AG04450 (cell line): ENCODE results near the gene SLC16A6. TPM values are rescaled to one million over a fixed set of nuclear protein-coding genes. Genes with fewer than 3 reads are reported as not detected.
"Not testable (repeated sequence)": the region's sequence is repeated elsewhere in the genome, so short reads cannot be mapped to it uniquely, and the experiment has no call there.

Experiments used
- CTCF ChIA-PET: fragments of 300-600, 350-600 bp; formaldehyde crosslinking; extraction: SDS; loops from one replicate; lab custom pipeline; 2022; ENCODE audit warnings: antibody characterized with exemption, inconsistent platforms; lab: Charles Lee
- POLR2A ChIA-PET: fragments of 350-600 bp; formaldehyde crosslinking; extraction: SDS; loops from one replicate; lab custom pipeline; 2021; ENCODE audit warnings: antibody characterized with exemption, inconsistent platforms; lab: Yijun Ruan, JAX
- DNase-seq: peaks from one replicate; pipeline ENCODE4 v3.0.0-alpha.2; 2011; ENCODE audit warnings: low read depth, low spot score
- H3K27ac ChIP-seq: one replicate; pipeline ENCODE4 v1.5.1; 2012; ENCODE audit warnings: low read depth, low read length, control low read depth
- H3K27me3 ChIP-seq: one replicate; pipeline ENCODE4 v1.6.0; 2012; ENCODE audit warnings: low read length; ENCODE audit not compliant: control insufficient read depth, insufficient read depth
- H3K4me3 ChIP-seq: 2 replicates; pipeline ENCODE4 v1.5.1; 2011; ENCODE audit warnings: mild to moderate bottlenecking, low read depth, low read length, control low read depth
- H3K9me3 ChIP-seq: 2 replicates; pipeline ENCODE4 v1.5.1; 2012; ENCODE audit warnings: low read length; ENCODE audit not compliant: control insufficient read depth, insufficient read depth
- polyA minus RNA-seq: library from RNA; depleted of rRNA, polyadenylated mRNA; stranded (reverse); fragments of >200 nt; gene quantifications from 2 replicates; pipeline ENCODE4 v1.2.3, GENCODE V29; 2011; rRNA and poly(A)+ RNA removed
- polyA plus RNA-seq: library from polyadenylated mRNA; depleted of rRNA; stranded (reverse); fragments of >200 nt; gene quantifications from 2 replicates; pipeline ENCODE4 v1.2.3, GENCODE V29; 2011; rRNA removed
- TF ChIP-seq, protein P1 (sequence below): IDR thresholded peaks from 2 replicates; pipeline ENCODE4 v1.5.1; 2011; ENCODE audit warnings: low read depth, low read length, control low read depth, inconsistent platforms

The SLC16A6 gene, protein sequence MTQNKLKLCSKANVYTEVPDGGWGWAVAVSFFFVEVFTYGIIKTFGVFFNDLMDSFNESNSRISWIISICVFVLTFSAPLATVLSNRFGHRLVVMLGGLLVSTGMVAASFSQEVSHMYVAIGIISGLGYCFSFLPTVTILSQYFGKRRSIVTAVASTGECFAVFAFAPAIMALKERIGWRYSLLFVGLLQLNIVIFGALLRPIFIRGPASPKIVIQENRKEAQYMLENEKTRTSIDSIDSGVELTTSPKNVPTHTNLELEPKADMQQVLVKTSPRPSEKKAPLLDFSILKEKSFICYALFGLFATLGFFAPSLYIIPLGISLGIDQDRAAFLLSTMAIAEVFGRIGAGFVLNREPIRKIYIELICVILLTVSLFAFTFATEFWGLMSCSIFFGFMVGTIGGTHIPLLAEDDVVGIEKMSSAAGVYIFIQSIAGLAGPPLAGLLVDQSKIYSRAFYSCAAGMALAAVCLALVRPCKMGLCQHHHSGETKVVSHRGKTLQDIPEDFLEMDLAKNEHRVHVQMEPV
- polyA plus RNA-seq (1.2 TPM in 2 replicates), polyA minus RNA-seq (1.8 and 2.6 TPM in 2 replicates)

DNA sequence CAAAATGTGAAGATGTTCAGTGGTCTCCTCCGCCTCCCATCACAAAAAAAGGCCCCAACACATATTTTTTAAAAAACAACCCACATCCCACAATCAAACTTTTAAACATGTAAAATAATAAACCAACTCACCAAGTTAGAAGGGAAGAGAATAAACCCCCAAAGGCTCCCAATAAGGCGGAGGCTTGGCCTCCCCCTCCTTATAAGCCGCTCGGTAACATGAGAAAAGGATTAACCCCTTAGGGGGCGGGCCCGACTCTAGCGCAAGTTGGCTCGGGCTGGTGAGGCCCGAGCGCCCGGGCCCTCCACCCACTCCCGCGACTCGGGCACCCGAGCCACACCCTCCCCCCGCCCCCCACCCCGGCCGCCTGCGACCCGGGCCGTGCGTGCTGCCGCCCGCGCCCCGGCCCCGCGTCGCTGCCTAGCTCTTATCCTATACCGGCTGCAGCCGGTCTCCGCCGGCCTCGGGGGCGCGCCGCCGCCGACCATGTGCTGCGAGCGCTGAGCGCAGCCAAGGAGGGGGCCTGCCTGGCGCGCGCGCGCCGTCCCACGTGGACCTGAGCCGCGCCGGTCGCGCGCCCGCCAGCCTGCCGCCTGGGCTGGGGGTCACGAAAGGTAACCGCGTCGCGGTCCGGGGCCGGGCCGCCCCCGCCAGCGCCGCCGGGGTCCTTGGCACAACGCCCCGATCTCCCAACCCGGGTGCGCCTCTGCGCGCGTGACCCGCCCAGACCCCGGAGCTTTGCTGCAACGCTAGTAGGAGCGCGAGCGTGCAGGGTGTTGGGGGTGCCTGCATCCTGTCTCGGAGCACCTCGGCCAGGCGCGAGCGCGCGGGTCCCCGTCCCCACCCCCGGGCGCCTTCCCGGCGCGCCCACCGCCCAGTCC is at the start of gene SLC16A6, which contains the start of gene ARSG:
TSS of gene SLC16A6 (minus strand) at position 173 of the 881 bp plus-strand sequence. CDS start 12,807 bp downstream, outside the sequence.
TSS of gene ARSG (plus strand) at position 541 of the 881 bp plus-strand sequence. CDS start 15,999 bp downstream, outside the sequence.
- peaks cover 21% of the 10 kb centered on the region for H3K27me3 ChIP-seq
- peak within 1 kb of the TSS; percentile 73 for H3K4me3 ChIP-seq
- no peak within 1 kb of the TSS for H3K27ac ChIP-seq
- ChIA-PET CTCF (interaction anchor here (0.6 to 3.7 kb wide), 4 partner anchors 23 to 146 kb away, joined by 3 to 13 read pairs (median 8); no protein-coding TSS in a partner anchor), POLR2A (interaction anchor here (0.5 kb wide), 1 partner anchor 48 kb away, joined by 6 read pairs; no protein-coding TSS in a partner anchor)
- H3K9me3 ChIP-seq = no peaks in the 10 kb centered on the region; the same call in 1 of the 2 replicates
- TF ChIP-seq, protein P1, sequence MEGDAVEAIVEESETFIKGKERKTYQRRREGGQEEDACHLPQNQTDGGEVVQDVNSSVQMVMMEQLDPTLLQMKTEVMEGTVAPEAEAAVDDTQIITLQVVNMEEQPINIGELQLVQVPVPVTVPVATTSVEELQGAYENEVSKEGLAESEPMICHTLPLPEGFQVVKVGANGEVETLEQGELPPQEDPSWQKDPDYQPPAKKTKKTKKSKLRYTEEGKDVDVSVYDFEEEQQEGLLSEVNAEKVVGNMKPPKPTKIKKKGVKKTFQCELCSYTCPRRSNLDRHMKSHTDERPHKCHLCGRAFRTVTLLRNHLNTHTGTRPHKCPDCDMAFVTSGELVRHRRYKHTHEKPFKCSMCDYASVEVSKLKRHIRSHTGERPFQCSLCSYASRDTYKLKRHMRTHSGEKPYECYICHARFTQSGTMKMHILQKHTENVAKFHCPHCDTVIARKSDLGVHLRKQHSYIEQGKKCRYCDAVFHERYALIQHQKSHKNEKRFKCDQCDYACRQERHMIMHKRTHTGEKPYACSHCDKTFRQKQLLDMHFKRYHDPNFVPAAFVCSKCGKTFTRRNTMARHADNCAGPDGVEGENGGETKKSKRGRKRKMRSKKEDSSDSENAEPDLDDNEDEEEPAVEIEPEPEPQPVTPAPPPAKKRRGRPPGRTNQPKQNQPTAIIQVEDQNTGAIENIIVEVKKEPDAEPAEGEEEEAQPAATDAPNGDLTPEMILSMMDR = no peak
- DNase-seq = no peak

DNA sequence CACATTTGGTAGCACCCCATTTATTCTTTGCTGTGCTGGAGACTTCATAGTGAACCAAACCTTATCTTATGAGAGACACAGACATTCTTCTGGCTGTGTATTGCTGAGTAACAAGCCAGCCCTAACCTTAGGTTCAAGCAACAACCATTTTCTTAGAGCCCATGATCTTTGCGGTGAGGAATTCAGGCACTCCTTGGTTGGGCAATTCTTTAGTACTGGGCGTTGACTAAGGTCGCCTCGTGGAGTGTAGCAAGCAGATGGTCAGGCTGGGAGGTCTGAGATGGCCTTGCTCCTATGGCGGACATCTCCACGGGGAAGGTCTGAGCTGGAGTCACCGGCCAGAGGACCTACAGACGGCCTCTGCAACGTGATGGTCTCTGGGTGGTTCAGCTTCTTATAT is 43.5 kb upstream of the SLC16A6 start:
- CTCF ChIA-PET = no interaction called here
- H3K4me3 ChIP-seq = no peak overlapping the region
- no peak for DNase-seq
- POLR2A ChIA-PET = no interaction called here
- H3K9me3 ChIP-seq = peaks cover 9% of the 10 kb centered on the region
- H3K27ac ChIP-seq = no peak overlapping the region
- H3K27me3 ChIP-seq = no peaks in the 10 kb centered on the region
- TF ChIP-seq, protein P1 = no peak

DNA sequence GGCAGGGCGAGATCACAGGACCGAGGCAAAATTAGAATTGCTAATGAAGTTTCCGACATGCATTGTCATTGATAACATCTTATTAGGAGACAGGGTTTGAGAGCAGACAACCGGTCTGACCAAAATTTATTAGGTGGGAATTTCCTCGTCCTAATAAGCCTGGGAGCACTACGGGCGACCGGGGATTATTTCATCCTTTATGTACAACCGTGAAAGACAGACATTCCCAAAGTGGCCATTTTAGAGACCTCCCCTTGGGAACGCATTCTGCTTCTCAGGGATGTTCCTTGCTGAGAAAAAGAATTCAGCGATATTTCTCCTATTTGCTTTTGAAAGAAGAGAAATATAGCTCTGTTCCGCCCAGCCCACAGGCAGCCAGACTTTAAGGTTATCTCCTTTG is 41.0 kb upstream of the SLC16A6 start:
- DNase-seq, POLR2A ChIA-PET, H3K4me3 ChIP-seq, H3K27me3 ChIP-seq, CTCF ChIA-PET, H3K27ac ChIP-seq: not testable (repeated sequence)
- H3K9me3 ChIP-seq = peaks cover 11% of the 10 kb centered on the region

DNA sequence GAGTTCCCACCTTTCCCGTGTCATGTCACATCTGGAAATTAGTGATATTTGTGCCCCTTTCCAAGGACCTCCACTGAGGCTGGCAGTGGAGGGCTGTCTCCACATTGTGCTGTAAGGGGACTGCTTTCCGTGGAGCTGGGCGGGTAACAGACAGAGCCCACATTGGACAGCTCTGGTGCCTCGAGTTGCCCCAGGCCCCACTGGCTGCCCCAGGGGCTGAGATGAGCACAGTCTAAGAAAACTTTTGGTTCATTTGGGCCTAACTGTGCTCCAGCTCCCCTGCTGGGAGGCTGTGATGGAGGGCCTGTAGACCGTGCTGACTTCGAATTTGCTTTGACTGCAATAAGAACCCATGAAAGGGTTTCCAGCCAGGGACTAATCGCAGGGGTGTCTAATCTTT is 38.4 kb upstream of the SLC16A6 start:
- POLR2A ChIA-PET = no interaction called here

More for the DNA sequence above, 38.4 kb upstream of the SLC16A6 start:
- no peaks in the 10 kb centered on the region for H3K27me3 ChIP-seq
- no peak overlapping the region for H3K4me3 ChIP-seq
- TF ChIP-seq, protein P1 = no peak
- H3K27ac ChIP-seq = no peak overlapping the region
- CTCF ChIA-PET = no interaction called here
- DNase-seq = no peak
- peaks cover 11% of the 10 kb centered on the region for H3K9me3 ChIP-seq
